Activated T-helper 17 cell treated with anti-CD3 and anti-CD28 coated beads, Interleukin-2, amount 50 U/mL, for 72 hours (primary cell): Measurements from ENCODE around the gene SPSB3. TPM values are rescaled to one million over a fixed set of nuclear protein-coding genes. Genes with fewer than 3 reads are reported as not detected.

Experiments
- ATAC-seq: fragments of 150-1000 bp; cut with Tn5 transposase; replicated peaks from 2 replicates; pipeline ENCODE4 v1.10.0; 2021; ENCODE audit warnings: mild to moderate bottlenecking, moderate library complexity
- H3K27ac Mint-ChIP-seq: one replicate; pipeline ENCODE4 v1.8.0; 2022; ENCODE audit warnings: mixed read lengths
- H3K27me3 Mint-ChIP-seq: one replicate; pipeline ENCODE4 v1.8.0; 2022; ENCODE audit warnings: mixed read lengths
- H3K36me3 Mint-ChIP-seq: one replicate; pipeline ENCODE4 v1.8.0; 2022; ENCODE audit warnings: low read depth, mild to moderate bottlenecking, mixed read lengths
- H3K4me1 Mint-ChIP-seq: one replicate; pipeline ENCODE4 v1.8.0; 2022; ENCODE audit warnings: mixed read lengths
- H3K4me3 Mint-ChIP-seq: one replicate; pipeline ENCODE4 v1.8.0; 2022; ENCODE audit warnings: mild to moderate bottlenecking, mixed read lengths
- H3K9me3 Mint-ChIP-seq: one replicate; pipeline ENCODE4 v1.8.0; 2022; ENCODE audit warnings: mixed read lengths
- total RNA-seq, 2 donors: library from RNA; stranded (reverse); gene quantifications; one replicate each; pipeline ENCODE4 v1.2.3, GENCODE V29; 2022

SPSB3 gene
- total RNA-seq: 10 to 100 TPM; 20.3 to 21.1 TPM

GRCh38 chr16:1782408-1783264 lies at the start of gene SPSB3, which contains the start of gene NUBP2:
TSS of gene SPSB3 (minus strand) at chr16:1782571. CDS start at chr16:1781483, 1,088 bp downstream.
TSS of gene NUBP2 (plus strand) at chr16:1782960. CDS start at chr16:1783021, 61 bp downstream.
- no peaks in the 10 kb centered on the region for H3K4me1 Mint-ChIP-seq
- H3K9me3 Mint-ChIP-seq: no peaks in the 10 kb centered on the region
- H3K36me3 Mint-ChIP-seq: peaks cover 14% of the 10 kb centered on the region
- peak within 1 kb of the TSS; percentile 88 for H3K27ac Mint-ChIP-seq
- peak; percentile 94 for ATAC-seq
- H3K27me3 Mint-ChIP-seq: no peaks in the 10 kb centered on the region
- peak within 1 kb of the TSS; percentile 89 for H3K4me3 Mint-ChIP-seq

- H3K36me3 Mint-ChIP-seq: peaks cover 26% of the 10 kb centered on the region
- peaks cover 9% of the 10 kb centered on the region for H3K4me1 Mint-ChIP-seq
- ATAC-seq: no peak
- H3K27ac Mint-ChIP-seq: no peak overlapping the region
- no peaks in the 10 kb centered on the region for H3K27me3 Mint-ChIP-seq
- no peaks in the 10 kb centered on the region for H3K9me3 Mint-ChIP-seq
- no peak overlapping the region for H3K4me3 Mint-ChIP-seq
These were observed 49.1 kb upstream of the SPSB3 start for GRCh38 chr16:1831186-1832075.

- Mint-ChIP-seq H3K27ac (no peak overlapping the region), H3K4me1 (peaks cover 9% of the 10 kb centered on the region), H3K27me3 (no peaks in the 10 kb centered on the region), H3K4me3 (no peak overlapping the region), H3K9me3 (no peaks in the 10 kb centered on the region), H3K36me3 (peaks cover 26% of the 10 kb centered on the region)
- no peak for ATAC-seq
These were observed 47.8 kb upstream of the SPSB3 start for GRCh38 chr16:1830213-1830612.

GRCh38 chr16:1828645-1829410 lies 46.5 kb upstream of the SPSB3 start:
- Mint-ChIP-seq H3K36me3 (peaks cover 26% of the 10 kb centered on the region), H3K27me3 (no peaks in the 10 kb centered on the region), H3K4me3 (peak overlapping the region; percentile 99), H3K27ac (peak overlapping the region; percentile 30), H3K4me1 (peaks cover 14% of the 10 kb centered on the region), H3K9me3 (no peaks in the 10 kb centered on the region)
- no peak for ATAC-seq

- no peaks in the 10 kb centered on the region for H3K27me3 Mint-ChIP-seq
- peaks cover 21% of the 10 kb centered on the region for H3K36me3 Mint-ChIP-seq
- H3K9me3 Mint-ChIP-seq: no peaks in the 10 kb centered on the region
- H3K4me3 Mint-ChIP-seq: peak within 1 kb of the TSS; percentile 99
- H3K4me1 Mint-ChIP-seq: peaks cover 14% of the 10 kb centered on the region
- peak within 1 kb of the TSS; percentile 96 for H3K27ac Mint-ChIP-seq
- peak; percentile 89 for ATAC-seq
These were observed 44.6 kb upstream of the SPSB3 start, which contains the start of the genes FAHD1 and HAGH for GRCh38 chr16:1826691-1827573. TSS of gene FAHD1 (plus strand) at chr16:1827206. CDS start at chr16:1827239, 33 bp downstream. TSS of gene HAGH (minus strand) at chr16:1826825. CDS start at chr16:1826787, 38 bp downstream.

GRCh38 chr16:1825864-1826690 lies 43.7 kb upstream of the SPSB3 start:
- H3K36me3 Mint-ChIP-seq: peaks cover 21% of the 10 kb centered on the region
- peaks cover 14% of the 10 kb centered on the region for H3K4me1 Mint-ChIP-seq
- no peaks in the 10 kb centered on the region for H3K27me3 Mint-ChIP-seq
- no peaks in the 10 kb centered on the region for H3K9me3 Mint-ChIP-seq
- peak overlapping the region; percentile 15 for H3K27ac Mint-ChIP-seq
- peak; percentile 76 for ATAC-seq
- H3K4me3 Mint-ChIP-seq: peak overlapping the region; percentile 99

GRCh38 chr16:1825381-1825863 lies 43.1 kb upstream of the SPSB3 start:
- peak overlapping the region; percentile 75 for H3K4me3 Mint-ChIP-seq
- no peaks in the 10 kb centered on the region for H3K27me3 Mint-ChIP-seq
- no peaks in the 10 kb centered on the region for H3K9me3 Mint-ChIP-seq
- ATAC-seq: no peak
- H3K27ac Mint-ChIP-seq: peak overlapping the region; percentile 15
- H3K36me3 Mint-ChIP-seq: peaks cover 21% of the 10 kb centered on the region
- H3K4me1 Mint-ChIP-seq: peaks cover 14% of the 10 kb centered on the region

- no peaks in the 10 kb centered on the region for H3K27me3 Mint-ChIP-seq
- H3K4me3 Mint-ChIP-seq: peak overlapping the region; percentile 47
- peak overlapping the region; percentile 67 for H3K27ac Mint-ChIP-seq
- peaks cover 17% of the 10 kb centered on the region for H3K36me3 Mint-ChIP-seq
- H3K9me3 Mint-ChIP-seq: no peaks in the 10 kb centered on the region
- ATAC-seq: no peak
- peaks cover 8% of the 10 kb centered on the region for H3K4me1 Mint-ChIP-seq
These were observed 41.5 kb upstream of the SPSB3 start for GRCh38 chr16:1823821-1824220.

GRCh38 chr16:1822801-1823200 lies 40.4 kb upstream of the SPSB3 start:
- no peak for ATAC-seq
- H3K27me3 Mint-ChIP-seq: no peaks in the 10 kb centered on the region
- H3K4me3 Mint-ChIP-seq: no peak overlapping the region
- no peaks in the 10 kb centered on the region for H3K9me3 Mint-ChIP-seq
- no peak overlapping the region for H3K27ac Mint-ChIP-seq
- H3K4me1 Mint-ChIP-seq: peaks cover 8% of the 10 kb centered on the region
- peaks cover 17% of the 10 kb centered on the region for H3K36me3 Mint-ChIP-seq

- Mint-ChIP-seq H3K36me3 (peaks cover 16% of the 10 kb centered on the region), H3K27ac (no peak overlapping the region), H3K4me1 (peaks cover 5% of the 10 kb centered on the region), H3K4me3 (no peak overlapping the region), H3K9me3 (no peaks in the 10 kb centered on the region), H3K27me3 (no peaks in the 10 kb centered on the region)
- ATAC-seq: no peak
These were observed 39.7 kb upstream of the SPSB3 start for GRCh38 chr16:1821861-1822611.

GRCh38 chr16:1820946-1821290 lies 38.5 kb upstream of the SPSB3 start:
- peaks cover 12% of the 10 kb centered on the region for H3K36me3 Mint-ChIP-seq
- ATAC-seq: no peak
- H3K27me3 Mint-ChIP-seq: no peaks in the 10 kb centered on the region
- H3K4me3 Mint-ChIP-seq: no peak overlapping the region
- H3K4me1 Mint-ChIP-seq: peaks cover 5% of the 10 kb centered on the region
- no peak overlapping the region for H3K27ac Mint-ChIP-seq
- H3K9me3 Mint-ChIP-seq: no peaks in the 10 kb centered on the region
